ENCODE results near the gene NSMCE1. TPM values are rescaled to one million over a fixed set of nuclear protein-coding genes. Genes with fewer than 3 reads are reported as not detected.

The NSMCE1 gene
- total RNA-seq, 1 donor from 2014 or later = 45.5 TPM

- DNase-seq (ENCODE audit: low spot score) = no peak
Measured at GRCh38 chr16:27195941-27196595, 72.5 kb downstream of the NSMCE1 start.

DNA sequence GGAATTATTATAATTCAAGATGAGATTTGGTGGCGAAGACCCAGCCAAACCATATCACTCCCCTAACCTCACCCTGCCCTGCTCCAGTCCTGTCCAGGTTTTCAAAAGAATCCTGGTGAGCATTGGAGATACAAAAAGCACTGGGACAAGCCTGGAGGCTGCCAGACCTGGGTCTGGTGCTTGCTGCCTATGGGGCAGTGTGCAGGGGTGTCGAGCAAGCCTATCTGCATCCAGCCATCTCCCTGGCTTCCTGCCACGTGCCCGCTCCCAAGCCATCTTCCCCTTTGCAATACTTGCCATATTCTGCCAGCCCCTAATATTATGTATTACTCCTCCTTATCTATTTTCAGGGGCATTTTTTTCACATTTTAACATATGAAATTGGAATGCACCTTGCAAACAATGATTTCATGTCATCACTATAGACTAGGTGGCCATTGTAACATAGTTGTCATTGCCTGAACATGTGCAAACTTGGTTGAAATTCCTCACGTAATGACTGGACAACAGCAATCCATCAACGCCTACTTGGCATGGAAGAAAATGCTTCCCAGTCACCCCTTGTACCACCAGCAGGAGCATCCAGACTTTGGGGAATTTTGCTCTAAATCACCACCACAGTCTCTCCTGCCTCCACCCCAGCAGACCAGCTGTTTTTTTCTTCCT lies 73.4 kb downstream of the NSMCE1 start:
- peak; percentile 36 for DNase-seq (ENCODE audit: low spot score)

GRCh38 chr16:27193300-27193990 lies 75.1 kb downstream of the NSMCE1 start:
- no peak for DNase-seq (ENCODE audit: low spot score)

- DNase-seq (ENCODE audit: low spot score) = no peak
Measured at GRCh38 chr16:27191352-27191924, 77.1 kb downstream of the NSMCE1 start.

- DNase-seq (ENCODE audit: low spot score) = no peak
Measured at GRCh38 chr16:27190316-27190871, 78.2 kb downstream of the NSMCE1 start.

- DNase-seq (ENCODE audit: low spot score) = no peak
Measured at GRCh38 chr16:27189335-27189972, 79.1 kb downstream of the NSMCE1 start.

- no peak for DNase-seq (ENCODE audit: low spot score)
Measured at GRCh38 chr16:27188633-27189032, 79.9 kb downstream of the NSMCE1 start.

- DNase-seq (ENCODE audit: low spot score) = no peak
Measured at GRCh38 chr16:27185776-27186130, 82.8 kb downstream of the NSMCE1 start.

DNA sequence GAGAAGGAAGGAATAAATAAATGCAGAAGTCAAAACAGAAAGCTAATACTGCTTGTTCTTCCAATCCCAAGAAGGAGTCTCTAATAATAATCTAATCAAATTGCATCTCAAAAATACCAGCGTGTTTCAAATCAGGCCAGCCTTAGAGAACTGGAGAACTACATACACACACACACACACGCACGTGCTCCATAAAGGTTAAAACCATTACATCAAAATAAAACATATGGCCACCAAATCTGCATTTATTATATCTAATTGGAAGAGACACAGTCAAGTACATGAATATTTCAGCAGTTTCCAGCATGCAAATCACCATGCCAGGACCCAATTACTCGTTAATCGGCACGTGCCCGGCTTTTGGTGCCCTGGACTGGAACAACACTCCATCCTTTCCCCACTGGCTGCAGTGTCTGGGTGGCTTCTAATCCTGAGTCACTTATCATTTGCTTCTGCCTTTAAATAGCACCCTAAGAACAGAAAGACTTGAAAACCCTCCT lies 85.6 kb downstream of the NSMCE1 start:
- DNase-seq (ENCODE audit: low spot score) = no peak

GRCh38 chr16:27181019-27181790 lies 87.4 kb downstream of the NSMCE1 start:
- no peak for DNase-seq (ENCODE audit: low spot score)

DNA sequence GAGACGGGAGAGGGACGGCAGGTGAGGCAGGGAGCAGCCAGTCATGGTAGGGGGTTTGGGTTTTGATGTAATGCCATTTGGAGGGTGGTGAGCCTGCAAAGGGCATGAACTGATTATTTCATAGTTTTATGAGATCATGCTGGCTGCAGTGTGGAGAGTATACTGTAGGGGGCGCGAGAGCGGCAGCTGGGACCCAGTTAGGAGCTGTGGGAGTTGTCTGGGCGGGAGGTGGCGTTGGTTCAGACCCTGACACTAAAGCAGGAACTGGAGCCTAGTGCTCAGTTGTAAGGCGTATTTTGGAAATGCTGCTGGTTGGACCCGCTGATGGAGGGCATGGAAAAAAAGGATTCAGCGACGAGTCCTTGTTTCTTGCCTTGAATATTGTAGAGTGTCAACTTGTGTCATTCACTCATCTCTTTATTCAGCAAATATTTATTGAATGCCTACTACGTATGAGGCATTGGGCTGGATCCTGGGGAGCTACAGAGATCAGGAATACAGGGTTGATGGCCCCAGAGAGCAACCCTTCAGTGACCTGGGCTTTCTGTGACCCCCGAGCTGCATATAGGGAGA lies 89.0 kb downstream of the NSMCE1 start:
- DNase-seq (ENCODE audit: low spot score) = peak; percentile 63

GRCh38 chr16:27177031-27177774 lies 91.4 kb downstream of the NSMCE1 start:
- DNase-seq (ENCODE audit: low spot score) = no peak

DNA sequence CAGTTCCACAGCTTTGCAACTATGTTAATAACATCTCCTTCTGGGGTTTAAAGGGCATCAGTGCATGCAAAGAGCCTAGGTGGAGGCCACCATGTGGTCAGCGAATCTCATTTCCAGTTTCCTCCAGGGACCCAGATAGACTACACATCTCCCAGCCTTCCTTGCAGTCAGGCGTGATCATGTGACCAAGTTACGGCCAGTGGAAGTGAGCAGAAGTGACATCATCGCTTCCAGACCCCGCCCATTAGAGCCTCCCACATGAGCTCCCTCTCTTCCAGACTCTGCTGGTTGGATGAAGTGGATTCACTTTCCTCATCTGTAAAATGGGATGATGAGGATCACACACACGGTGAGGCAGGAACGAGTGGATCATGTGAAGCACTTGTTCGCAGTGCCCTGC lies 92.7 kb downstream of the NSMCE1 start:
- DNase-seq (ENCODE audit: low spot score) = no peak

Other genes starting within 250 kb of the NSMCE1 start
- 0.96 TPM for gene C16orf82, start 201.8 kb downstream of the NSMCE1 start, total RNA-seq (ENCODE audit: insufficient read depth, low replicate concordance)
- 7.7 TPM for gene KDM8, start 65.2 kb downstream of the NSMCE1 start, total RNA-seq (ENCODE audit: insufficient read depth, low replicate concordance)
- gene IL4R, start 45.2 kb upstream of the NSMCE1 start, total RNA-seq (ENCODE audit: insufficient read depth, low replicate concordance) = 13.0 TPM
- 0.72 TPM for gene IL21R, start 133.4 kb upstream of the NSMCE1 start, total RNA-seq (ENCODE audit: insufficient read depth, low replicate concordance)

Data from umbilical cord (tissue), 2 donors.